AG04450 (cell line): ENCODE measurements around the gene TIMP1. TPM values are rescaled to one million over a fixed set of nuclear protein-coding genes. Genes with fewer than 3 reads are reported as not detected.

Experiments used
- CTCF ChIA-PET: fragments of 300-600, 350-600 bp; formaldehyde crosslinking; extraction: SDS; loops from one replicate; lab custom pipeline; 2022; ENCODE audit warnings: antibody characterized with exemption, inconsistent platforms; lab: Charles Lee
- POLR2A ChIA-PET: fragments of 350-600 bp; formaldehyde crosslinking; extraction: SDS; loops from one replicate; lab custom pipeline; 2021; ENCODE audit warnings: antibody characterized with exemption, inconsistent platforms; lab: Yijun Ruan, JAX
- DNase-seq: peaks from one replicate; pipeline ENCODE4 v3.0.0-alpha.2; 2011; ENCODE audit warnings: low read depth, low spot score
- H3K27ac ChIP-seq: one replicate; pipeline ENCODE4 v1.5.1; 2012; ENCODE audit warnings: low read depth, low read length, control low read depth
- H3K27me3 ChIP-seq: one replicate; pipeline ENCODE4 v1.6.0; 2012; ENCODE audit warnings: low read length; ENCODE audit not compliant: control insufficient read depth, insufficient read depth
- H3K4me3 ChIP-seq: 2 replicates; pipeline ENCODE4 v1.5.1; 2011; ENCODE audit warnings: mild to moderate bottlenecking, low read depth, low read length, control low read depth
- H3K9me3 ChIP-seq: 2 replicates; pipeline ENCODE4 v1.5.1; 2012; ENCODE audit warnings: low read length; ENCODE audit not compliant: control insufficient read depth, insufficient read depth
- polyA plus RNA-seq: library from polyadenylated mRNA; depleted of rRNA; stranded (reverse); fragments of >200 nt; gene quantifications from 2 replicates; pipeline ENCODE4 v1.2.3, GENCODE V29; 2011
- TF ChIP-seq, protein P1 (sequence below): IDR thresholded peaks from 2 replicates; pipeline ENCODE4 v1.5.1; 2011; ENCODE audit warnings: low read depth, low read length, control low read depth, inconsistent platforms

TIMP1 gene
- polyA plus RNA-seq, 1 experiment, result 1,256 TPM

DNA sequence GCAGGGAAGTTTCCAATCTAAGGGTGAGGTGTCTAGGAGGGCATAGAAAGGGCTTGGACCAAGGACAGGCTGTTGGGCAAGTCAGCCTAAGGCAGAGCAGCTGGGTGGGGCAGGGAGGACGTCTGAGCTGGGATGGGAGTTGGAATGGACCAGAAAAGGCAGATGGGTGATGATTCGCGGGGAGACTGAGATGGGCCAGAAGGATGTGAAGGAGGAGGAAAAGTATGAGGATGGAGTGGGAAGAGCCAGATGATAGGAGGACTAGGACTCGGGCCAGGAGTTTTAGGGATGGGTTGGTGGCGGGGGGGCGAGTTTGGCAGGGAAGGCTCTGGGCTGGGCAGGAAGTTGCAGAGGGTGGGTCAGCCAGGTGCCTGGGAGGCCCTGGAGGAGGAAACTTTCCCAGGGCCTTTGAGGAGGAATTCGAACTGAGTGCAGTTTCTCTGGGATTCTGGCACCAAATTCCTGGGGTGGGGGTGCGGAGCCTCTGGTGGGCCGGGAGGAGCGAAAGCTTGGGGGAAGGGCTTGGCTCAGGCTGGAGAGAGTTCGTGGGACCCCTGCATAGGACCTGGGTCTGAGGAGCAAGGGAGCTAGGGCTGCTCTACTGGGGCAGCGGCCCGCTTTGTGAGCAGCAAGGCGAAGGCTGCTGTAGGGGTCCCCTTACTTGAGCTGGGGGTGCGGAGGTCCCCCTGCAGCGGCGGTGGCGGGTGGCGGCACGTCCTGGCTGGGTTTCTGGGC, 8.7 kb upstream of the TIMP1 start:
- Histone ChIP-seq H3K4me3 (0 out of 2 replicates have a peak overlapping the region, but pooled peaks have one; percentile 7), H3K27me3 (no peaks in the 10 kb centered on the region), H3K27ac (peak overlapping the region; percentile 57), H3K9me3 (no peaks in the 10 kb centered on the region)
- POLR2A ChIA-PET, result interaction anchor here (0.6 kb wide), 1 partner anchor 23 kb away, joined by 3 read pairs; no protein-coding TSS in a partner anchor
- CTCF ChIA-PET, result no interaction called here
- TF ChIP-seq, protein P1, sequence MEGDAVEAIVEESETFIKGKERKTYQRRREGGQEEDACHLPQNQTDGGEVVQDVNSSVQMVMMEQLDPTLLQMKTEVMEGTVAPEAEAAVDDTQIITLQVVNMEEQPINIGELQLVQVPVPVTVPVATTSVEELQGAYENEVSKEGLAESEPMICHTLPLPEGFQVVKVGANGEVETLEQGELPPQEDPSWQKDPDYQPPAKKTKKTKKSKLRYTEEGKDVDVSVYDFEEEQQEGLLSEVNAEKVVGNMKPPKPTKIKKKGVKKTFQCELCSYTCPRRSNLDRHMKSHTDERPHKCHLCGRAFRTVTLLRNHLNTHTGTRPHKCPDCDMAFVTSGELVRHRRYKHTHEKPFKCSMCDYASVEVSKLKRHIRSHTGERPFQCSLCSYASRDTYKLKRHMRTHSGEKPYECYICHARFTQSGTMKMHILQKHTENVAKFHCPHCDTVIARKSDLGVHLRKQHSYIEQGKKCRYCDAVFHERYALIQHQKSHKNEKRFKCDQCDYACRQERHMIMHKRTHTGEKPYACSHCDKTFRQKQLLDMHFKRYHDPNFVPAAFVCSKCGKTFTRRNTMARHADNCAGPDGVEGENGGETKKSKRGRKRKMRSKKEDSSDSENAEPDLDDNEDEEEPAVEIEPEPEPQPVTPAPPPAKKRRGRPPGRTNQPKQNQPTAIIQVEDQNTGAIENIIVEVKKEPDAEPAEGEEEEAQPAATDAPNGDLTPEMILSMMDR, result no peak
- DNase-seq, result no peak

DNA sequence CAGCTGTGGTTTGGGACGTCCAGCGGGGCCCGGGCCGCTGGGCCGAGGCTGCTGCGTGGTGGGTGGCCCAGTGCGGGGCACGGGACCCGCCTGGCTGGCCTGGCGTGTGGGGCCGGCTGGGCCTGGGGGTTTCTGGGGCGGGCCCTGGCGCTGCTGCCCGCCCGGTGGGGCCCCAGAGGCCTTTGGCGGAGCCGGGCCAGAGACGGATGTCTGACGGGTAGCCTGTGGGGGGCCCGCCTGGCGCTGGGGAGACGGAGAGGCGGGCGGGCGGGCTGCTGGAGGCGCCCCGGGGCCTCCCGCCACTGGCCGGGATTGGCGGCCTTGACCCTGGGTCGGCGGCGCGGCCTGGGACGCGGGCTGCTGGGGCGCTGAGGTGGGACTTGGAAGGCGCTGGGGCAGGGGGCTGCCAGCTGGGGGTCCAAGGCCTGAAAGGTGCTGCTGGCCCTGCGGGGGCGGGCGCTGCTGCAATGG, 8.1 kb upstream of the TIMP1 start:
- POLR2A ChIA-PET, result interaction anchor here (0.6 to 0.8 kb wide), 2 partner anchors 22 to 51 kb away, joined by 3 to 4 read pairs; no protein-coding TSS in a partner anchor
- Histone ChIP-seq H3K9me3 (no peaks in the 10 kb centered on the region), H3K27me3 (no peaks in the 10 kb centered on the region), H3K4me3 (no peak overlapping the region), H3K27ac (no peak overlapping the region)
- TF ChIP-seq, protein P1, result no peak
- CTCF ChIA-PET, result no interaction called here
- no peak for DNase-seq

DNA sequence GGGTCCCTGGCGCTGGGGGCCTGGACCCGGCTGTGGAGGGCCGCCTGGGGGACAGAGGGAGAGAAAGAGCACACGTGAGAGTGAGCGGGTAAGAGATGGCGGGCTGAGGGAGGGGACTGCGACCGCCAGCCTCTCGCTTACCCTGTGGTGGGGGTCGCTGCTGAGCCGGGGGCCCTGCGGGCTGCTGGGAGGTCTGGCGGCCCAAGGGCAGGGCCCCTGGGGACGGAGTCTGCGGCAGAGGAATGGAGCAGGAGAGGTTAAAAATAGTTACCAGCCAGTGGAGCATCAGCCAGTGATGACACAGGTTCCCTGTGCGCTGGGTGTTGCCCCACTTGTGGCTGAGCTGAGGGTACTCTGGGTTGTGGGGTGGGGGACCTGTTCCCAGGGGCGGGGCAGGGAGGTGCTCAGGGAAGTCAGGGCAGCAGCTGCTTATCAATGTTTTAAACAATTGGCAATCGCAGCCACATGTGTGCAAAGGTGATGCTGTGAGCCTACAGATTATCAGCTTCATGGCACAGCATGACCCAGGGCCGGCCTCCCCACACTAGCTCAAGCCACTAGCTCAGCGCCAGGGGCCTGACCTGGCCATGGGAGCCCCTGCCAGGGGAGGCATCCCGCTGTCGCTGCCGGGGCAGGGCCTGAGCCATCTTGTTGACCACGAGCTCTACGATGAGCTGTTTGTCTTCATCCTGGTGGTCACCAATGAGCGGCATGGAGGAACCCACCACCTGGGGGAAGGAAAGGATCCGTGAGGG, 7.5 kb upstream of the TIMP1 start:
- POLR2A ChIA-PET, result interaction anchor here (0.8 kb wide), 1 partner anchor 51 kb away, joined by 4 read pairs; no protein-coding TSS in a partner anchor
- Histone ChIP-seq H3K9me3 (no peaks in the 10 kb centered on the region), H3K27ac (no peak overlapping the region), H3K27me3 (no peaks in the 10 kb centered on the region), H3K4me3 (no peak overlapping the region)
- DNase-seq, result no peak
- TF ChIP-seq, protein P1, result no peak
- CTCF ChIA-PET, result no interaction called here

DNA sequence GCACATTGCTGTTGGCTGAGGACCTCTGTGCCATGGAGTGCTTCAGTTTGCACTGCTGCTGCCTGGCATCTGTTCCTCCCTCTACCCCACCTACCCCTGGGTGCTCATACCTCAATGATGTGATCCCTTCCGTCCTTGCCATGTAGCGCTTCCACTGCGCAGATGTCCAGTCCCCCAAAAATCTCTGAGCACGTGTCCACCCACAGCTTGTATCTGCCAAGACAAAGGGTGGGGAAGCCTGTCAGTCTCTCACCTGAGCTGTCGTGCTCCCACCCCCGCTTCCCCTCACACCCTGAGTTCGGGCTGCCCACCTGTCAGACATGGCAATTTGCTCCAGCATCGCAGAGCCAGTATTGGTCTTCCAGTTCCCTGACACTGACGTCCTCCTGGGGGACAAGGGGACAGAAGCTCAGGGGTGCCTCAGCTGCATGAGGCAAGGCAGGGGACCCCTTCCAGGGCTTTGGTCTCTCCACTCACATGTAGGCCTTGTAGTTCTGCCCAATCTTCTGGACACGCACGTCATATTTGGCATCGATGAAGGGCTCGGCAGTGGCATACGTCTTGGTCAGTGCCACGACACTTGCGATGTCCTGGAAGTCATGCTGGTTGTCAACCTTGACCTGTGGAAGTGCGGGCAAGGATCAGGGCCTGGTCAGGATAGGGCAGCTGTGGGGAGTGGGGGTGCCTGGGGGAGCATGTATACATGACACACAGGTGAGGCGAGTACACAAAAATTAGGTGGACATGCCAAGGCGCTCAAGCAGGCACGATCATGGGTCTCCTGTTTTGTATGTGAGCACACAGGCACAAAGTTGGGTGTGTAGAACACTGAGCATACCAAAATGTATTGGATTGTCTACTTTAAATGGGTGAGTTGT, 6.0 kb upstream of the TIMP1 start:
- DNase-seq, result no peak
- Histone ChIP-seq H3K9me3 (no peaks in the 10 kb centered on the region), H3K27me3 (no peaks in the 10 kb centered on the region), H3K27ac (no peak overlapping the region), H3K4me3 (no peak overlapping the region)
- TF ChIP-seq, protein P1, result no peak
- ChIA-PET CTCF (no interaction called here), POLR2A (no interaction called here)
